HG02759 (cell line): ENCODE data around the gene LGALS3.

Experiments
- ATAC-seq: cut with Tn5 transposase; IDR thresholded peaks from one replicate; pipeline ENCODE4 v1.9.1; 2021; ENCODE audit warnings: mild to moderate bottlenecking, moderate library complexity; ENCODE audit not compliant: unreplicated experiment

Gene LGALS3

GRCh38 chr14:55111122-55111708 lies 17.8 kb upstream of the LGALS3 start:
- ATAC-seq: no peak

- no peak for ATAC-seq
These were observed 14.3 kb upstream of the LGALS3 start for GRCh38 chr14:55114720-55115119.

- ATAC-seq: no peak
These were observed 13.6 kb upstream of the LGALS3 start for GRCh38 chr14:55115460-55115859.

- no peak for ATAC-seq
These were observed 13.2 kb upstream of the LGALS3 start for GRCh38 chr14:55115861-55116245.

GRCh38 chr14:55116246-55117030 lies 12.6 kb upstream of the LGALS3 start:
- no peak for ATAC-seq

- ATAC-seq: no peak
These were observed 11.1 kb upstream of the LGALS3 start for GRCh38 chr14:55117803-55118441.

GRCh38 chr14:55118761-55119160 lies 10.3 kb upstream of the LGALS3 start:
- ATAC-seq: no peak

GRCh38 chr14:55120571-55121495 lies 8.2 kb upstream of the LGALS3 start:
- no peak for ATAC-seq

GRCh38 chr14:55121628-55122439 lies 7.2 kb upstream of the LGALS3 start:
- ATAC-seq: no peak

- ATAC-seq: no peak
These were observed 6.5 kb upstream of the LGALS3 start for GRCh38 chr14:55122440-55122986.

- ATAC-seq: no peak
These were observed 6.0 kb upstream of the LGALS3 start for GRCh38 chr14:55123101-55123500.

GRCh38 chr14:55123852-55124639 lies 5.0 kb upstream of the LGALS3 start:
- ATAC-seq: no peak

- ATAC-seq: no peak
These were observed 4.2 kb upstream of the LGALS3 start for GRCh38 chr14:55124774-55125386.

- no peak for ATAC-seq
These were observed 3.6 kb upstream of the LGALS3 start for GRCh38 chr14:55125403-55125802.

- no peak for ATAC-seq
These were observed 3.0 kb upstream of the LGALS3 start for GRCh38 chr14:55126034-55126433.

GRCh38 chr14:55126932-55127459 lies 2.1 kb upstream of the LGALS3 start:
- no peak for ATAC-seq

GRCh38 chr14:55127460-55127951 lies 1.5 kb upstream of the LGALS3 start:
- ATAC-seq: no peak

- no peak for ATAC-seq
These were observed 516 bp upstream of the LGALS3 start for GRCh38 chr14:55128386-55129085.
